G401 (cell line): Measurements from ENCODE around the gene LTB. TPM values are rescaled to one million over a fixed set of nuclear protein-coding genes. Genes with fewer than 3 reads are reported as not detected.

Experiments used
- DNase-seq: peaks from one replicate; pipeline ENCODE4 v3.0.0-alpha.2; 2015; ENCODE audit warnings: low spot score
- in situ Hi-C: cut with HindIII; loops from 2 replicates; pipeline ENCODE4 v1.10.0; 2016; ENCODE audit warnings: low sequenced_read_pairs, mixed read lengths
- total RNA-seq: library from RNA; depleted of rRNA; stranded (reverse); fragments of >200 nt; shearing (Covaris generic); gene quantifications from 2 replicates; pipeline ENCODE4 v1.2.3, GENCODE V29; 2014; rRNA removed

LTB gene, protein sequence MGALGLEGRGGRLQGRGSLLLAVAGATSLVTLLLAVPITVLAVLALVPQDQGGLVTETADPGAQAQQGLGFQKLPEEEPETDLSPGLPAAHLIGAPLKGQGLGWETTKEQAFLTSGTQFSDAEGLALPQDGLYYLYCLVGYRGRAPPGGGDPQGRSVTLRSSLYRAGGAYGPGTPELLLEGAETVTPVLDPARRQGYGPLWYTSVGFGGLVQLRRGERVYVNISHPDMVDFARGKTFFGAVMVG
- total RNA-seq: 0.51 TPM in 1 of 2 replicates, not detected in the other

DNA sequence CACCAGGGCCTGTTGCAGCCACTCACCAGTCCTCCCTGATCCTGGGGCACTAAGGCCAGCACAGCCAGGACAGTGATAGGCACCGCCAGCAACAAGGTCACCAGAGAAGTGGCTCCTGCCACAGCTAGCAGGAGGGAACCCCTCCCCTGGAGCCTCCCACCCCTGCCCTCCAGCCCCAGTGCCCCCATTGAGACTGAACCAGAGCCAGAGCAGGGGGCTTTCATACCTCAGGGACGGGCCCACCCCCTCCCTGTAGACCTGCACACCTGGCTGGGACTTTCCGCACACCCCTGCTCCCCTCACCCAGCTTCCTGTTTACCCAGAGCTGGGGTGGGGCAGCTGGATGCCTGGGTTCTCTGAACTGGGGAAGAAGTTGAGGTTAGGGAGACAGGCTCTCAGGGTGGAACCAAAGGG, at the start of gene LTB:
LTB (minus strand) TSS at position 195 of the 414 bp plus-strand sequence; CDS start at position 188, 7 bp downstream.
- no peak for DNase-seq
- in situ Hi-C loops: loop anchor here (5.0 kb wide), 1 partner anchor 40 kb away; the partner anchor contains the start of gene DDX39B

DNA sequence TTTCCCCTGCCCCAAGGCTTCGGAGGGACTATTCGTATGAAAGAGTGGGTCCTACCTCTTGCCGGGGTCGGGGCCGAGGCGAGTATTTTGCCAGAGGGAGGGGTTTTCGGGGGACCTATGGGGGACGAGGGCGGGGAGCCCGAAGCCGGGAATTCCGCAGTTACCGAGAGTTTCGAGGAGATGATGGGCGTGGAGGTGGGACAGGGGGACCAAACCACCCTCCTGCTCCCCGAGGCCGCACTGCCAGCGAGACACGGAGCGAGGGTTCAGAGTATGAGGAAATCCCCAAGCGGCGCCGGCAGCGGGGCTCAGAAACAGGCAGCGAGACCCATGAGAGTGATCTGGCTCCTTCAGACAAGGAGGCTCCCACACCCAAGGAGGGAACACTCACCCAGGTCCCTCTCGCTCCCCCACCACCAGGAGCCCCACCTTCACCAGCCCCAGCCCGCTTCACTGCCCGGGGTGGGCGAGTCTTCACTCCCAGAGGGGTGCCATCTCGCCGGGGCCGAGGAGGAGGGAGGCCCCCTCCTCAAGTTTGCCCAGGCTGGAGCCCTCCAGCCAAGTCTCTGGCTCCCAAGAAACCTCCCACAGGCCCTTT, 49.6 kb upstream of the LTB start:
- DNase-seq: no peak
- in situ Hi-C loops: no loop called here

DNA sequence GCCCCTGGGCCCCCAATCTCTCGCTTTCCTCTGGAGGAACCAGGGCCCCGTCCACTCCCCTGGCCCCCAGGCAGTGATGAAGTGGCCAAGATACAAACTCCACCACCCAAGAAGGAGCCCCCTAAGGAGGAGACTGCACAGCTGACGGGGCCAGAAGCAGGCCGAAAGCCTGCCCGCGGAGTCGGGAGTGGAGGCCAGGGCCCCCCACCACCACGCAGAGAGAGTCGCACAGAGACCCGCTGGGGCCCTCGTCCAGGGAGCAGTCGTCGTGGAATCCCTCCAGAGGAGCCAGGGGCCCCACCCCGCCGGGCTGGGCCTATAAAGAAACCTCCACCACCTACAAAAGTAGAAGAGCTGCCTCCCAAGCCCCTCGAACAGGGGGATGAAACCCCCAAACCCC, 49.0 kb upstream of the LTB start:
- DNase-seq: no peak
- in situ Hi-C loops: no loop called here

DNA sequence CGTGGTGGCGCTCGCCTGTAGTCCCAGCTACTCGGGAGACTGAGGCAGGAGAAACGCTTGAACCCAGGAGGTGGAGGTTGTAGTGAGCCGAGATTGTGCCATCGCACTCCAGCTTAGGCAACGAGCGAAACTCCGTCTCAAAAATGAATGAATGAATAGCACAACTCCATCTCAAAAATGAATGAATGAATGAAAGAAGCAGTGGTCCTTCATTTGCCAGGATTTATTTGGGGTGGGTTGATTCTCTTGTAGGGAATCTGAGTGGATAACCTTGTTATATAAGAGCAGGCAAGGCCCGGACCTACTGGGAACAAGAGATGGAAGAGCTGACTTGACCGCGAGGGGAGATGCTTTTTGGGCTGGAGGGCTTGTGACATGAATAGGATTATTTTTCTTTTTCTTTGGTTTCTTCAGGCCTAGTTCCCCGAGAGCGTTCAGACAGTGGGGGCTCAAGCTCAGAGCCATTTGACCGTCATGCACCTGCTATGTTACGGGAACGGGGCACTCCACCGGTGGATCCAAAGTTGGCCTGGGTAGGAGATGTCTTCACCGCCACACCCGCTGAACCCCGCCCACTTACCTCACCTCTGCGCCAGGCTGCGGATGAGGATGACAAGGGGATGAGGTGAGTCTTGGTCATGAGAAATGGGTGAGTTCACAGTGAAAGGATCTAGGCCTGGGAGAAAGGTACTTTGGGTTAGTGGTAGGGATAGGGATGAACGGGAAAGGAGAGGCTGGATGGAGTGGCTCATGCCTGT, 48.1 kb upstream of the LTB start:
- in situ Hi-C loops: no loop called here
- no peak for DNase-seq

DNA sequence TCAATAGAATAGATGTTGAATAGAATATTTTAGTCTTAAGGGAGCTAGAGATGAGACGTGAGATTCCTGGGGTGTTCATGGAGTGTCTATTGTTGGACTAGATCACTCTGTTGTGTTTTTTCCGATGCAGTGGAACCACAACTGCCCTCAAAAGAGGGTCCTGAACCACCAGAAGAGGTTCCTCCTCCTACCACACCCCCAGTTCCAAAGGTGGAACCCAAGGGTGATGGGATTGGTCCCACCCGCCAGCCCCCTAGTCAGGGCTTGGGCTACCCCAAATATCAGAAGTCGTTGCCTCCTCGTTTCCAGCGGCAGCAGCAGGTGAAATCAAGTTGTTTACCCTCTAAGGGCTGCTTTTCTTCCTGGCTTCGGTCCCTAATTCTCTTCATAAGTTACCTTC, 46.8 kb upstream of the LTB start:
- DNase-seq: no peak
- in situ Hi-C loops: no loop called here

DNA sequence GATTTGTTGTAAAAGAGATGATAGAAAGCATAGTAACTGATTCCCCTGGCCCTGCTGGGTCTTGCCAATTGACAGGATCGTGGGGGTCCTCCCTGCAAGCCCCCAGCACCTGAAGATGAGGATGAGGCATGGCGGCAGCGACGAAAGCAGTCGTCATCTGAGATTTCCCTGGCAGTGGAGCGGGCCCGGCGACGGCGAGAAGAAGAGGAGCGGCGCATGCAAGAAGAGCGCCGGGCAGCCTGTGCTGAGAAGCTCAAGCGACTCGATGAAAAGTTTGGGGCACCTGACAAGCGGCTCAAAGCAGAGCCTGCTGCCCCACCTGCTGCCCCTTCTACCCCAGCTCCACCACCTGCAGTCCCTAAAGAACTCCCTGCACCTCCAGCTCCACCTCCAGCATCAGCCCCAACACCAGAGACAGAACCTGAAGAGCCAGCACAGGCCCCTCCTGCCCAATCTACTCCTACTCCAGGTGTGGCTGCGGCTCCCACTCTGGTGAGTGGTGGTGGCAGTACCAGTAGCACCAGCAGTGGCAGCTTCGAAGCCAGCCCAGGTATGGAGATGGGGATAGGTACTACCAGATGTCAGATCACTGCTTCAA, 45.6 kb upstream of the LTB start:
- DNase-seq: no peak
- in situ Hi-C loops: no loop called here

DNA sequence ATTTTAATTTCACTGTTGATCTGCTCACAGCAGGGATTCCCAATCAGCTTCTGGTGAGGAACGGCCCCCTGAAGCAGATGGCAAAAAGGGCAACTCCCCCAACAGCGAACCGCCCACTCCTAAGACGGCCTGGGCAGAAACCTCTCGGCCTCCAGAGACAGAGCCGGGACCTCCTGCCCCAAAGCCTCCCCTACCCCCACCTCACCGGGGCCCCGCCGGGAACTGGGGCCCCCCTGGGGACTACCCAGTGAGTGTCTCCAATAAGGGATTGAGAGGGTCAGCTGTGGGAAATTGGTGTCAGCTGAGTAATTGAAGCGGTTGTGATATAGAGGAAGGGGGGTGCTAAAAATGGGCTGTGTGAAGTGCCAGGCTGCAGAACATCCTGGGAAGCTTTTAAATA, 44.7 kb upstream of the LTB start:
- no peak for DNase-seq
- in situ Hi-C loops: no loop called here

DNA sequence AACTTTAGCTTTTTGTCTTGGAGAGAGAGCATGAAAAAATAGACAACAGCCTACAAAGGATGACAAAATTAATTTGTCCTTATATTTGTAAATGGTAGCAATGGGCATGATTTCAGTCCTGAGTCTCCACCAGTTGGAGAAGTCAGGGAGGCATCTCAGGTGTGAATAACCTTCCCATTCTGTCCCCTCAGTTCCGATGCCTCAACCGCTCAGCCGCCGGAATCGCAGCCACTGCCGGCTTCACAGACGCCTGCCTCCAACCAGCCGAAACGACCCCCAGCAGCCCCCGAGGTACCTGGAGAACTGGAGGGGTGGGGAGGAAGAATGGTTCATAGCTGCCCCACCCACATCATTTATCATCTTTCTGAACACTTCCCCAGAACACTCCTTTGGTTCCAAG, 41.8 kb upstream of the LTB start:
- DNase-seq: no peak
- in situ Hi-C loops: no loop called here

DNA sequence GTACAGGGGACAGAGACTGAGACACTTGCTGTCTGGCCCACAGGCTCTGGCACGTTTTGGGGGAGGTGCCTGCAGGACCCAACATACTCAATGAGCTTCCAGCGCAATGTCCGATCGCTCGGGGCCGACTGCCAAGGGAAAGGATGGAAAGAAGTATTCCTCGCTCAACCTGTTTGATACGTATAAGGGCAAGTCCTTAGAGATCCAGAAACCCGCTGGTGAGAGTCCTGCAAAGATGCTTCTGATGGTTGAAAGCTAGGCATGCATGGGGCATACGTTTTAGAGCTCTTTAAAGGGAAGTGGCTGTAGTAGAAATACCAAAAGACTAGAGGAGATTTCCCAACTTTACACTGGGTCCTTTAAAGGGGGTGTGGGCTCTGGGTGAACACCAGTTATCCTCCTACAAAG, 40.5 kb upstream of the LTB start:
- in situ Hi-C loops: no loop called here
- no peak for DNase-seq

DNA sequence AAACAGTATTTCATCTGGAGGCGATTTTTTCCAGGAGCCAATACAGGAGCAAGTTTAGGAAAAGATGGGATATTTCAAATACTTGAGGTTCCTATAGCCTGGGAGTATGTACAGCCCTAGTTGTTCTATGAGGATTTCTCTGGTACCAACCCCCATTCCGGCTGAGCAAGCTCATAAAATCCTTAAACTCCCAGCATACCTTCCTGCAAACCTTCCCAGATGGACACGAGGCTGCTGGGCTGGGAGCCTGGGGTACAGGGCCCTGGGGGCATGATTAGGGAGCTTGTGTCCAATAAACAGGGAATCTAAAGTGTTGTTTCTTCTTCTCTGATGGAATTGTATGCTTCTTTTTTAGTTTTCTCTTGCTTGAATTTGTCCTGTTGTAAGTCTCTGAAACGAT, 39.8 kb upstream of the LTB start:
- DNase-seq: peak; percentile 23
- in situ Hi-C loops: no loop called here

DNA sequence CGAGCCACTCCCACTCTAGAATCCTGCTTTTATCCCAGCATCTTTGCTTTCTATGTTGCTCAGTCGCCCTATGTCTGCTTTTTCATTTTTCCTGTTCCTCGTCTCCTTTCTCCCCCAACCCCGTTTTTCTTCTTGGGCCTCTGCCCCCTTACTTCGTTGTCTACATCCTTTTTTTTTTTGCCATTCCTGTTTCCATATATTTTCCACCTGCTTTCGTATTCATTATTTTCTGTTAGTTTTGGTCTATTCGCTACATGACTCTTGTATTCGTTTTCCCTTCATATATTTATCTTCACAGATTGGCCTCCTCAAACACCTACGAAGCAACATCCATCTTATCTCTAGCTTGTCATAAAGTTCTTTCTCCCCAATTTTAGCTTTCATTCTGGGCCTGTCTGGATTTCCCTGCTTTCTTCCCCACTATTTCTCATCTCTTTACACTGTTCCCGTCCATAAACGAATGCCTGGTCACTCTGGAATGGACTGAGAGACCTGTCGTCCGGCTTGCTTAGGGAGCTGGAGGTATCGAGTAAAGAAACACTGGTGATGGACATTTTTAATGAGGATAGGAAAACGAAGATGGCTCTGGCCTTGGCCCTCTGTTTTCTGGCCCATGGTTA, 39.2 kb upstream of the LTB start:
- in situ Hi-C loops: no loop called here
- peak; percentile 26 for DNase-seq

DNA sequence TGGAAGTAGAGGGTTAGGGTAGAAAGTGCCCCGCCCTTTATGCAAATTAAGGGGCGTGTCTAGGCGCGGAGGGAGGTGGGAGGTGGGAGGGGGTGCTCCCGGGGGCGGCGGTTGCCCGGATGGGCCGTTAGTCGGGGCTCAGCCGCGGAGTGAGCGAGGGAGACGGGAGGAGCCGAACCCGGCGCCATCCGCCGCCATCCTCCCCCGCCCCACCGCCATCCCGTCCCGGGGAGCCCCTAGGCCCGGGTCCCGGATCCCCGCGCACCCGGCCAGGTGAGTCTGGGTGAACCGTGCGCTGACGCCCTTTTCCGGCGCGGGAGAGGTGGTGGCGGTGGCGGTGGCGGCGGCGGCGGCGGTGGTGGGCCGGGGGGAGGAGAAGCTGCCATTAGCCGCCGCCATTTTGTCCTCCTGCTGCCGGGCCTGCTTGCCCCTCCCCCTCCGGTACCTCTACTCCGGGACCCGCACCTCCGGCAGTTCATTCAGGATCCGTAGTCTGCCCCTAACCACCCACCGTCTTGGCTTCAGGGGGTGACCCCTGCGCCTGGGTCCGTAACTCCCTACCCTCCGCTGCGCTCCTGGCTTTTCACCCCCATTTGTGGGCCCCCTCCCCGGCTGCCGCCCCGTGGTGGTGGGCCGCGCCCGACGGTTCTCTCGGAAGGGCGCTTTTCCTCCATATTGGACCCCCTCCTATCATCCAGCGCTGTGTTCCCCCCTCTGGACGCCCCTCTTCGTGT, 38.5 kb upstream of the LTB start, which contains the start of gene PRRC2A:
PRRC2A (plus strand) TSS at position 130 of the 734 bp plus-strand sequence. CDS start 2,075 bp downstream, outside the sequence.
- in situ Hi-C loops: no loop called here
- peak; percentile 65 for DNase-seq

DNA sequence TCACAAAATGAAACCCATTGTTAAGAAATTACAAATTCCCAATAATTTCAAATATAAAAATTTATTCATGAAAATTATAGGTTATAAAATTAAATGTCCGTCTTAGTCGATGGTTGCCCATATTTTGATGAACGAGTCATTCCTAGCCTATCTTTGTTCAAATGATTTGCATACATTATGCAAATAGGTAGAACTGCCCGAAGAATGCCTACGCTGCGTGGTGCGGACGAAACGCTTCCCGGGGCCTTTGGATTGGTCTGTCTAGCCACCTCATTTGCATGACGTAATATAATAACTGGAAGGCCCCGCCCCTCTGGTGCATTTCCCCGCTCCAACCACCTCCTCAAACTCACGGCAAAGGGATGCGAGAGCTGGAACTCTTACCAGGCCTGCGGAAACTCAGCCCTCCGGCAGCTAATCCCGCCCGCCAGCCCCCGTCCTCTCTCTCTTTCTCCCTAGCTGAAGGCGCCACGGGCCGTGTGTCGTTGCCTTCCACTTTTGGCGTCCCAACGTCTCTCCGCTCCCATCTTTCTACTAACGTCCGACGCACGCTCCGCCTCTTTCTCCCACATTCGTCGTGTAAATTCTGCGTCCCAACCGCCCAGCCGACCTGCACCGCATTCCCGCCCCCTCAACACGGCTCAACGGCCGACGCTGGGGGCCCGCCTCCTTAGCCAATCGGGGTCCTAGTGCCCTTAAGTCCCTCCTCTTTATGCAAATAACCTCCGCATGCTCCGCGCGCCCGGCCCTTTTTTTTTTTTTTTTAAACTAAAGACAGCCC, 37.8 kb upstream of the LTB start:
- in situ Hi-C loops: no loop called here
- DNase-seq: peak; percentile 100

DNA sequence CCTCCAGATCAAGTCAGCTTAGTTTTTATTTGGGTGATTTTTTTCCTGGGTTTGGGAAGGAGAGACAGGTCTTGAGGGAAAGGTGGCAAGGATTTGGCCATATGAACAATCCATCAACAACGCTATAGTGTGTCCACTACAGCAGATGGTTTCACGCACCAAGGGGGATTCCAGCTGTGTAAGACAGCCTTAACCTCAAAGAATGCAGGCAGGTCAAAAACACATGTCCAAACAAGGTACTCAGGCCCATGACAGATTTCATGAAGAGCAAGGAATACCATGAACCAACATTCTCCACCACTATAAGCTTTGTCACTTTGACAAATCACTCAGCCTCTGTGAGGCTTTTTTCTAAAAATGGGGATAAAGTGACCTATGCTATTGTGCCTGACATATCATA, 34.8 kb upstream of the LTB start:
- in situ Hi-C loops: no loop called here
- DNase-seq: no peak

DNA sequence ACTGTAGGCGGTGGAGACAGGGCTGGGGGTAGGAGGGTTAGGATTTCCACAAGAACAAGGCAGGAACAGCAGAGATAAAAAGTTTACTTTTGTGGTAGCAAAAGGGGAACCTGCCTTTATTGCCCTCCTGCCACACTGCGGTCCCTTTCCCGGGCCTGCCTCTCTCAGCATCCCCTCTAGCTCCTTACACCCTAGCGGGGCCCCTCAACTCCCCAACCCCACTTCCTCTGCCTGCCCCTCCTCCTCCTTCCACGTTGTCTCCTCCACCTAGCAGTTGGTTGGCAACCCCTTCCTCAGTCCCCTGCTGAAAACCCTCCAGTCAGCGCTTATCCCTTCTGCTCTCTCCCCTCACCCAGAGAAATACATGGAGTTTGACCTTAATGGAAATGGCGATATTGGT, 33.5 kb upstream of the LTB start:
- in situ Hi-C loops: no loop called here
- DNase-seq: no peak

DNA sequence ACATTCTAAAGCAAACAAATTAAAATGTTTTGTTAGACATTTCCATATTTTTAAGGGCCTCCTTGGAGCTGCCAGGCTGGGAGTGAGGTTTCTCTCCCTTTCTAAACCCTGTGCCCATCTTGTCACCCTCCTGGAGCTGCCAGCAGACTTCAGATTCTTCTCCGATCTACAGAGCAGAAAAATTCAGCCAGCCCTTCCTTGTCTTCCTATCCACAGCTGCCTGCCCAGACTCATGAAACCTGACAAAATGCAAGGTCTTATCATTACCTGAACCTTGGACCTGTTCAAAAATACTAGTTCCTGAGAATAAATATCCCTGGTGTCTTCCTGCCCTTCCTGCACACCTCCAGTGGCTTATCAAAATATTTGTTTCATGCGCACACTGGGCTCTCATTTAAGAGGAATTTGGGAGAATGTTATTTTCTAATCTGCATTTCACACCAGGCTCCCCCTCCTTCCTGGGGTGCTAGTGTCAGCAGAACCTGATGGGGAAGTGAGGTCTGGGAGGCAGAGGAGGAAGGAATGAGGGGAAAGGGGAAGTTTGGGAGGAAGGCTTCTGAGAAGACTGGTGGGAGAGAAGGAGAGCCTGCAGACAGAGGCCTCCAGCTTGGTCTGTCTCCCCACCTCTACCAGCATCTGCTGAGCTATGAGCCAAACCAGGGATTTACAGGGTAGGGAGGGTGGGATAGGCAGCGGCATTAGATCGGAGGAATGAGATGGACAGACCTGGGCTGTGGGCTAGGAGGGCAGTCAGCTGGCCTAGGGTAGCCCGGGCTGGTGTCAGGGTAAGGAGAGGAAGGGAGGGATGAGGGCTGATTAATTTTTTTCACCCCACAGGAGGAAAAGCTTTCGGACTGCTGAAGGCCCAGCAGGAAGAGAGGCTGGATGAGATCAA, 32.7 kb upstream of the LTB start, which contains the start of gene AIF1:
AIF1 (plus strand) TSS at position 551 of the 895 bp plus-strand sequence; CDS start at position 647, 96 bp downstream.
- in situ Hi-C loops: no loop called here
- no peak for DNase-seq

DNA sequence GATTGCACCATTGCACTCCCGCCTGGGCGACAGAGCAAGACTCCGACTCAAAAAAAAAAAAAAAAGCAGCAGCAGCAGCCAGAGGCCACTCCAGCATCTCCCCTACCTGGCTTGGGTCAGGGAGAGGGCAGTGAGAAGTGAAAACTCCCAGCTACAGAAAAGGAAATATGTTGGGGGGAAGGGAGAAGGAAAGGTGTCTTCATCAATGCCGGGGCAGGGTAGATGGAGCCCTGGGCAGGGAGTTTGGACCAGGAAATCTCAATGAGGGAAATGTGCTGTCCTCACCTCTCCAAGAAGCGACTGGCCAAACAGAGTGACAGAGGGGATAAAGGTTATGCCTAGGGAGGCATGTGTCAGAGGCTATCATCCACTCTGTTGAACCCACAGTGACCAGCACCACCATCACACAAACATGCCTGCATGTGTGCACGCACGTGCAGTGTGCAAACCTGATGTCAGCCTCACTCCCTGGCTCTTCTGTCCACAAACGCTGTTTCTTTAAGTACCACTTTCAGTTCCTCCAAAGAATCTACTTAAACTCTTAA, 31.9 kb upstream of the LTB start:
- DNase-seq: no peak
- in situ Hi-C loops: no loop called here
